Upper lobe of left lung (tissue), 4 donors: ENCODE results near the gene TMED10.

Source experiments
- EP300 ChIP-seq, 4 donors: sonication (generic); formaldehyde crosslinking; IDR thresholded peaks; one replicate each; pipeline ENCODE4 v1.5.1; 2017; ENCODE audit warnings: antibody characterized with exemption in 4 of 4, control low read depth in 2 of 4
- TF ChIP-seq, protein P1 (sequence below), 6 experiments: fragments of 450-650 bp in 4 of 6; fragments of 200-600 bp in 2 of 6; sonication (generic) in 2 of 6; IDR thresholded peaks; one replicate each; pipeline ENCODE4 v1.5.1; 2016 to 2019; ENCODE audit warnings: antibody characterized with exemption in 6 of 6

DNA sequence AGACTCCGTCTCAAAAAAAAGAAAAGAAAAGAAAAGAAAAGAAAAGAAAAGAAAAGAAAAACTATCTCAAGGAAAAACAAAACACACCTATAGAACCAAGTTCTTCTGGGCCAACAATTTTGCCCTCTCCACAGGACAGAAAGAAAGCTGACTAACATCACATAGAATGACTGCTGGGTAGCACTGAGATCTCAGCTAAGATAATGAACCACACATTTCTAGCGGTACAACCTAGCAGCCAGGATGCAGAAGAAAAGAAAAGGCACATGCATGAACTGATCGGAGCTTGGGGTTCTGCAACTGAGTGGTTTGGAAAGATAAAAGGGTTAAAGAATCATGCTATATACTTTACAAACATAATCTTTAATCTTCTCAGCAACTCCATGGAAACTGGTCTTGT lies 19.5 kb downstream of the TMED10 start:
- TF ChIP-seq, protein P1, sequence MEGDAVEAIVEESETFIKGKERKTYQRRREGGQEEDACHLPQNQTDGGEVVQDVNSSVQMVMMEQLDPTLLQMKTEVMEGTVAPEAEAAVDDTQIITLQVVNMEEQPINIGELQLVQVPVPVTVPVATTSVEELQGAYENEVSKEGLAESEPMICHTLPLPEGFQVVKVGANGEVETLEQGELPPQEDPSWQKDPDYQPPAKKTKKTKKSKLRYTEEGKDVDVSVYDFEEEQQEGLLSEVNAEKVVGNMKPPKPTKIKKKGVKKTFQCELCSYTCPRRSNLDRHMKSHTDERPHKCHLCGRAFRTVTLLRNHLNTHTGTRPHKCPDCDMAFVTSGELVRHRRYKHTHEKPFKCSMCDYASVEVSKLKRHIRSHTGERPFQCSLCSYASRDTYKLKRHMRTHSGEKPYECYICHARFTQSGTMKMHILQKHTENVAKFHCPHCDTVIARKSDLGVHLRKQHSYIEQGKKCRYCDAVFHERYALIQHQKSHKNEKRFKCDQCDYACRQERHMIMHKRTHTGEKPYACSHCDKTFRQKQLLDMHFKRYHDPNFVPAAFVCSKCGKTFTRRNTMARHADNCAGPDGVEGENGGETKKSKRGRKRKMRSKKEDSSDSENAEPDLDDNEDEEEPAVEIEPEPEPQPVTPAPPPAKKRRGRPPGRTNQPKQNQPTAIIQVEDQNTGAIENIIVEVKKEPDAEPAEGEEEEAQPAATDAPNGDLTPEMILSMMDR (IDR thresholded peaks at IDR 0.05) = no peak
- no peak for TF ChIP-seq EP300 (IDR thresholded peaks at IDR 0.05)
